IPS-20b (cell line): ENCODE results near the gene GUCD1.
"Not testable (repeated sequence)": the region's sequence is repeated elsewhere in the genome, so short reads cannot be mapped to it uniquely, and the experiment has no call there.

Experiments
- H3K27ac ChIP-seq: one replicate; pipeline ENCODE4 v1.5.1; 2013; ENCODE audit warnings: low read length
- H3K27me3 ChIP-seq: 2 replicates; pipeline ENCODE4 v1.6.1; 2013; ENCODE audit warnings: mild to moderate bottlenecking, low read length, inconsistent platforms; ENCODE audit not compliant: insufficient read depth
- H3K36me3 ChIP-seq: 2 replicates; pipeline ENCODE4 v1.6.1; 2013; ENCODE audit warnings: low read depth, mild to moderate bottlenecking, inconsistent platforms, low read length, moderate library complexity; ENCODE audit not compliant: insufficient read depth
- H3K4me1 ChIP-seq: 2 replicates; pipeline ENCODE4 v1.6.1; 2013; ENCODE audit warnings: mild to moderate bottlenecking, control low read depth, inconsistent platforms, low read length, moderate library complexity; ENCODE audit not compliant: insufficient read depth
- H3K4me3 ChIP-seq: 2 replicates; pipeline ENCODE4 v1.5.1; 2013; ENCODE audit warnings: mild to moderate bottlenecking, low read length, inconsistent platforms
- H3K9ac ChIP-seq: 2 replicates; pipeline ENCODE4 v1.6.1; 2013; ENCODE audit warnings: low read depth, mild to moderate bottlenecking, inconsistent platforms, low read length, moderate library complexity
- H3K9me3 ChIP-seq: 2 replicates; pipeline ENCODE4 v1.6.1; 2013; ENCODE audit warnings: mild to moderate bottlenecking, low read depth, low read length, inconsistent platforms; ENCODE audit not compliant: insufficient read depth

GUCD1 gene

DNA sequence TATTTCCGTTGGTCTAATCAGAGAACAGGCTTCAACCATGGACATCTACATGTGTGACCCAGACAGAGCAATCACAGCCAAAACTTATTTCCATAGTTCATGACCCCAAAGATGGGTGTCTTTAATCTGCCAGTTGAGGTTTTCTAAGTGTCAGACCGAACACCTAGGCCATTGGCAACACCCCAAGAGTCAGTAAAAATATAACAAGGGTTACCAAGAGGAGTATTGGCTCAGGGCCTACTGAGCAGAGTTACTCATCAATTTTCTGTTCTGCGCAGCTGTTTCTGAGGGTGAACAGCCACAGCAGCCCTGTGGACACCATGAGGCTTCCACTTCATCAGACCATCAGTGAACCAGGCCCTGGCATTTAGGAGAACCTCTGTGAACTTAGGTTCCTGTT lies 18.8 kb downstream of the GUCD1 start:
- H3K27ac ChIP-seq = no peak overlapping the region
- no peaks in the 10 kb centered on the region for H3K27me3 ChIP-seq
- no peak overlapping the region for H3K4me3 ChIP-seq
- no peak overlapping the region for H3K9ac ChIP-seq
- peaks cover 13% of the 10 kb centered on the region for H3K36me3 ChIP-seq
- H3K4me1 ChIP-seq = no peaks in the 10 kb centered on the region
- no peaks in the 10 kb centered on the region for H3K9me3 ChIP-seq

- no peak overlapping the region for H3K4me3 ChIP-seq
- no peaks in the 10 kb centered on the region for H3K9me3 ChIP-seq
- no peak overlapping the region for H3K27ac ChIP-seq
- H3K36me3 ChIP-seq = peaks cover 6% of the 10 kb centered on the region; the same call in 1 of the 2 replicates
- no peak overlapping the region for H3K9ac ChIP-seq
- no peaks in the 10 kb centered on the region for H3K4me1 ChIP-seq
- H3K27me3 ChIP-seq = no peaks in the 10 kb centered on the region
These were observed 19.6 kb downstream of the GUCD1 start for GRCh38 chr22:24535348-24535747.

GRCh38 chr22:24532075-24532474 lies 22.9 kb downstream of the GUCD1 start:
- Histone ChIP-seq H3K4me1 (no peaks in the 10 kb centered on the region), H3K27me3 (no peaks in the 10 kb centered on the region), H3K27ac (no peak overlapping the region), H3K9me3 (no peaks in the 10 kb centered on the region), H3K9ac (no peak overlapping the region), H3K4me3 (no peak overlapping the region), H3K36me3 (no peaks in the 10 kb centered on the region)

DNA sequence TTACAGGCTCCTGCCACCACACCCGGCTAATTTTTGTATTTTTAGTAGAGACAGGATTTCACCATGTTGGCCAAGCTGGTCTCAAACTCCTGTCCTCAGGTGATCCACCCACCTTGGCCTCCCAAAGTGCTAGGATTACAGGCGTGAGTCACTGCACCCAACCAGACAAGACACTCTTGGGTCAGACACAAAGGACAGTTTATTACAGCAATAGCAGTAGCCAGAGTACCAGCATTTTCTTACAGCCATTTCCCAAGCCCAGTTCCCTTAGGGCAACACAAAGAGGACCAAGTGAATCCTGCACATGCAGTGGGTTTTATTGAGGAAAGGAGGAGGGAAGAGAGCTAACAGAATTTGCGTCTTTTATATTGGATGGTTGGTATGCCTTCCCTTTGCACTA lies 24.0 kb downstream of the GUCD1 start:
- not testable (repeated sequence) for H3K4me3 ChIP-seq

DNA sequence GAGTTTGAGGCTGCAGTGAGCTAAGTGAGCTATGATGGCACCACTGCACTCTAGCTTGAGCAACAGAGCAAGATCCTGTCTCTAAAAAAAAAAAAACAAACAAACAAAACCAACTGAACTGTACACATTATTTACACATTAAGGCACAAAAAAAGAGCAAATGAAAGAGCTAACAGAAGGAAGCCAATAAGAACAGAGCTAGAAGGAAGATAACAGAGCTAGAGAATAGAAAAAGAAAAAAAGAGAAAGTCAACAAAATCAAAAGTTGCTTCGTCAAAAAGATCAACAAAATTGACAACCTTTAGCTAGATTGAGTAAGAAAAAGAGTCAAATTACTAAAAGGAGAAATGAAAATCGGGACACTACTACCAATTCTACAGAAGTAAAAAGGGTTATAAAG lies 25.0 kb downstream of the GUCD1 start:
- no peak overlapping the region for H3K27ac ChIP-seq
- no peaks in the 10 kb centered on the region for H3K36me3 ChIP-seq
- H3K4me1 ChIP-seq = no peaks in the 10 kb centered on the region
- H3K9me3 ChIP-seq = no peaks in the 10 kb centered on the region
- H3K9ac ChIP-seq = no peak overlapping the region
- H3K4me3 ChIP-seq = no peak overlapping the region
- H3K27me3 ChIP-seq = no peaks in the 10 kb centered on the region

More for the DNA sequence above, 24.0 kb downstream of the GUCD1 start:
- H3K36me3 ChIP-seq, H3K27ac ChIP-seq, H3K27me3 ChIP-seq, H3K4me1 ChIP-seq, H3K9me3 ChIP-seq, H3K9ac ChIP-seq: not testable (repeated sequence)

- Histone ChIP-seq H3K9ac (no peak overlapping the region), H3K4me3 (no peak overlapping the region), H3K4me1 (0 out of 2 replicates have a peak, but pooled peaks cover 3% of the 10 kb centered on the region), H3K27me3 (no peaks in the 10 kb centered on the region), H3K27ac (no peak overlapping the region), H3K9me3 (no peaks in the 10 kb centered on the region), H3K36me3 (no peaks in the 10 kb centered on the region)
These were observed 28.7 kb downstream of the GUCD1 start for GRCh38 chr22:24526191-24526590.

GRCh38 chr22:24525416-24526037 lies 29.4 kb downstream of the GUCD1 start:
- Histone ChIP-seq H3K27ac (no peak overlapping the region), H3K4me3 (no peak overlapping the region), H3K9me3 (no peaks in the 10 kb centered on the region), H3K27me3 (no peaks in the 10 kb centered on the region), H3K4me1 (0 out of 2 replicates have a peak, but pooled peaks cover 3% of the 10 kb centered on the region), H3K36me3 (no peaks in the 10 kb centered on the region), H3K9ac (no peak overlapping the region)

- H3K36me3 ChIP-seq = no peaks in the 10 kb centered on the region
- 0 out of 2 replicates have a peak, but pooled peaks cover 3% of the 10 kb centered on the region for H3K4me1 ChIP-seq
- H3K9ac ChIP-seq = no peak overlapping the region
- no peak overlapping the region for H3K27ac ChIP-seq
- no peaks in the 10 kb centered on the region for H3K27me3 ChIP-seq
- no peak overlapping the region for H3K4me3 ChIP-seq
- no peaks in the 10 kb centered on the region for H3K9me3 ChIP-seq
These were observed 31.1 kb downstream of the GUCD1 start for GRCh38 chr22:24523873-24524272.

- H3K4me3 ChIP-seq = no peak overlapping the region
- H3K4me1 ChIP-seq = 0 out of 2 replicates have a peak, but pooled peaks cover 3% of the 10 kb centered on the region
- H3K9me3 ChIP-seq = no peaks in the 10 kb centered on the region
- H3K27me3 ChIP-seq = no peaks in the 10 kb centered on the region
- H3K27ac ChIP-seq = no peak overlapping the region
- no peak overlapping the region for H3K9ac ChIP-seq
- no peaks in the 10 kb centered on the region for H3K36me3 ChIP-seq
These were observed 33.1 kb downstream of the GUCD1 start for GRCh38 chr22:24521791-24522245.

DNA sequence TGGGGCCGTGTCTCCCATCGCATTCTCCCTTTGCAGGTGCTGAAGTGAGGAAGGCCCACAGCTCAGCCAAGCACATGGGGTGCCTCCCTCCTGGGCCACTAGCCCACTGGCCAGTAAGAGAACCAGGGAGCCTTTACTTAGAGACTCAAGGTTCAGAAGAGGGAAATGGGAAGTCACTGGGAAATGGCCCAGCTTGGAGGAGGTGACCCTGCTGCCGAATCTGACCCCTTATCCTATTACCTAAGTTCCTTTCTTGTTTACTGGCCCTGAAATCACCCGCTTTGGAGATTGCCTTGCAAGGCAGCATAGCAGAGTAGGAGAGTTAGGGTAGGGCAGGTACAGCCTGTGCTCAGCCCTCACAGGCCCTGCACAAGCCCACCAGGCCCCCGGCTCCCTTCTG lies 35.4 kb downstream of the GUCD1 start:
- H3K4me1 ChIP-seq = peaks cover 7% of the 10 kb centered on the region; the same call in 1 of the 2 replicates
- H3K9ac ChIP-seq = no peak overlapping the region
- H3K9me3 ChIP-seq = no peaks in the 10 kb centered on the region
- no peak overlapping the region for H3K4me3 ChIP-seq
- H3K27ac ChIP-seq = no peak overlapping the region
- H3K36me3 ChIP-seq = no peaks in the 10 kb centered on the region
- H3K27me3 ChIP-seq = no peaks in the 10 kb centered on the region

DNA sequence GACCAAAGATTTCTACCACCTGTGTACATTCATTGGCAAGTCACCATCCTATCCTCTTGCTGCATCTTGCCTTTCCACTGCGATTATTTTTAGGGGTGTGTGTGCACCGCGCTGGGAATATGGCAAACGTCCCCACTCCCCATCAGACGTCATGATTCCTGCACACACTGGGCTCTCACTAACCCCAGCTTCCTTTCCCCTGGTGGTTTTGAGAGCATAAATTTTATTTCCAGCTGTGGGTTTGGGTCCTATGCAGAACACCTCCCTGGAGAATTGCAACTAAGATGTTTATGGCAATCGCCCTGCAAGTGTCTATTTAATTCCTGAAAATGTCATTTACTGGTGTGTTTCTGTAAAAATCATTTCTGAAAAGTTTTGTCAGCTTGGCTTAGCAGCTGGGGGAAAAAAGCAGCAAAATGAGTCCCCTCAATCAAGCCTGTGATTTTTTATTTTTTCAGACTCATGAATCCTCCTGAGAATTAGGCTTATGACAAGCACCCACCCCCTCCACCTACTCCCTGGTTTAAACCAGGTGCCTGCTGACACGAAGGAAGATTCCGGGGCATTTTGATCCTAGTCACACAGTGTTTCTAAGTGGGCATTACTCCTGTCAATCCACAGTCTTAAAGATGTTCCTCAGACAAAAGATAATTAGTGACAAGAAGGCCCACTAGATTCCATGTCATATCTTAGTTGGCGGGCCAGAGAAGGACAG lies 36.0 kb downstream of the GUCD1 start:
- H3K9ac ChIP-seq = no peak overlapping the region
- no peaks in the 10 kb centered on the region for H3K27me3 ChIP-seq
- no peak overlapping the region for H3K27ac ChIP-seq
- H3K4me1 ChIP-seq = peaks cover 7% of the 10 kb centered on the region; the same call in 1 of the 2 replicates
- H3K4me3 ChIP-seq = no peak overlapping the region
- H3K36me3 ChIP-seq = no peaks in the 10 kb centered on the region
- no peaks in the 10 kb centered on the region for H3K9me3 ChIP-seq

- Histone ChIP-seq H3K27ac (no peak overlapping the region), H3K36me3 (no peaks in the 10 kb centered on the region), H3K9ac (no peak overlapping the region), H3K9me3 (no peaks in the 10 kb centered on the region), H3K4me3 (no peak overlapping the region), H3K27me3 (no peaks in the 10 kb centered on the region), H3K4me1 (peaks cover 7% of the 10 kb centered on the region; the same call in 1 of the 2 replicates)
These were observed 36.7 kb downstream of the GUCD1 start for GRCh38 chr22:24518228-24518627.
